ENCODE results near the gene CACNA2D3. TPM values are rescaled to one million over a fixed set of nuclear protein-coding genes. Genes with fewer than 3 reads are reported as not detected.

CACNA2D3 gene
- polyA plus RNA-seq, 2 of the 4 experiments (the other 2 are of a cell fraction) = 0.04 to 0.05 TPM

DNA sequence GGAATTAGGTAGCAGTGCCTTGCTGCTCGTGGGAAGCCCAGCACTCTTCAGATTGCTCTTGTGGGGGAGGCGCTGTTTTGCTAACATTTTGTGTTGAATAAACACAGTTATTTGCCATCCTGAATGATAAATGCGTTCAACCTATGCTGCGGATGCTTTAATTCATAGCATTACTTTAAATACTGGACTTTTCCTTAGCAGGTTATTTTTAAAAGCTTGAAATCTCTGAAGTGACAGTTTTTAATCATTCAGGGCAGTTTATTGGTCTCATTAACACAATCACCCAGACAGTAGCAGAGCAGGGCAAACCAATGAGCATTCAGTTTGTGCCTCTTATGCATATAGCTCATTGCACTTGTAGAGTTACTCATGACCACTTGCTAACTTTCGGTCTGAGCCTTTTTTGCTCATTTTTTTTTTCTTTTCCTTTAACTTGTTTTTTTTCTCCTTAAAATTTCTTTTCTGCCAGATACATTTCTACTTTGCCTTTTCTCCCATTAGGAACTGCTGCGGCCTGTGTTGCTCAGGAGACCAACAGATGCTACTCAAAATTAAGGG lies 5.2 kb downstream of the CACNA2D3 start (continued):
- TF ChIP-seq ZSCAN20 (CRISPR knock-in tag; IDR thresholded peaks at IDR 0.05) = no peak

DNA sequence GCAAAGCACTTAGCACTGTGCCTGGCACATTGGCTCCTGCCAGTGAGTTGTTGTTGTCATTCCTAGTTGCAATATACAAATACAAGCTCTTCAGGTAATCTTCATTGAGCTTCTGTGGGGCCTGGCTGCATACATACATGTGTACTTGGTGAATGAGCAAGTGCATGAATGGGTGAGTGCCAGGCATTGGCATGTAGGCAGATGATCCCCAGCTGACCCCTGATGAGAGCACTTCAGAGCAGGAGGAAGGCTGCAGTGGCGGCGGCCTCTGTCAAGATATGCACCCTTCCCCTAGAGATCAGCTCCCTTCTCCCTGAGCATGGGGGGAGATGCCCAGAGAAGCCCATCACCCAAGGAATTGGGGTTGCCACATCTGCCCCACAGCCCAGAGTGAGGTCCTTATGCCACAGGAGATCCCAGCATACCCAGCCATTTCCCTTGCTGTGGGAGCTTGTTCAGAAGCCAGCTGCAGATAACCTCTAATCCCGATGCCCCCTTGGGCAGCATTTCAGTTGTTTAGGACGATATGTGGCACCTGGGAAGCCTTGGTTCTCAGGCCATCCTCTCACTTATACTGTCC lies 8.8 kb downstream of the CACNA2D3 start:
- FAIRE-seq (no peak), ATAC-seq (no peak), DNase-seq (ENCODE audit: low read depth in 1 of 2, low spot score in 1 of 2) (no peak)
- Histone ChIP-seq H3K4me3 (no peak overlapping the region), H3K4me2 (no peak overlapping the region), H3K27ac (no peak overlapping the region), H3K4me1 (no peaks in the 10 kb centered on the region), H3K9me3 (no peaks in the 10 kb centered on the region)
- WGBS (ENCODE audit: missing lambda C conversion rate) = 0% methylated on average over 2 of the region's 4 CpGs
- POLR2A ChIA-PET = no interaction called here
- CTCF ChIA-PET = no interaction called here
- TF ChIP-seq MAZ (IDR thresholded peaks at IDR 0.05; ENCODE audit: borderline replicate concordance, low read depth, low read length) = no peak
- TF ChIP-seq HOXA7 (CRISPR knock-in tag; IDR thresholded peaks at IDR 0.05) = no peak
- TF ChIP-seq ZNF302 (CRISPR knock-in tag; IDR thresholded peaks at IDR 0.05) = no peak
- TF ChIP-seq EP300 (IDR thresholded peaks at IDR 0.05) = no peak
- no peak for TF ChIP-seq TP53 (CRISPR knock-in tag; IDR thresholded peaks at IDR 0.05)
- no peak for TF ChIP-seq ZSCAN20 (CRISPR knock-in tag; IDR thresholded peaks at IDR 0.05)
- no peak for TF ChIP-seq FOXS1 (CRISPR knock-in tag; IDR thresholded peaks at IDR 0.05)
- TF ChIP-seq PHF8 (IDR thresholded peaks at IDR 0.05; ENCODE audit: borderline replicate concordance, low read depth) = no peak
- TF ChIP-seq HOXB13 (CRISPR knock-in tag; IDR thresholded peaks at IDR 0.05; ENCODE audit: low read depth) = no peak
- TF ChIP-seq, protein P1, sequence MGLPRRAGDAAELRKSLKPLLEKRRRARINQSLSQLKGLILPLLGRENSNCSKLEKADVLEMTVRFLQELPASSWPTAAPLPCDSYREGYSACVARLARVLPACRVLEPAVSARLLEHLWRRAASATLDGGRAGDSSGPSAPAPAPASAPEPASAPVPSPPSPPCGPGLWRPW (IDR thresholded peaks at IDR 0.05) = no peak
- TF ChIP-seq, protein P2, sequence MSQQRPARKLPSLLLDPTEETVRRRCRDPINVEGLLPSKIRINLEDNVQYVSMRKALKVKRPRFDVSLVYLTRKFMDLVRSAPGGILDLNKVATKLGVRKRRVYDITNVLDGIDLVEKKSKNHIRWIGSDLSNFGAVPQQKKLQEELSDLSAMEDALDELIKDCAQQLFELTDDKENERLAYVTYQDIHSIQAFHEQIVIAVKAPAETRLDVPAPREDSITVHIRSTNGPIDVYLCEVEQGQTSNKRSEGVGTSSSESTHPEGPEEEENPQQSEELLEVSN (IDR thresholded peaks at IDR 0.05; ENCODE audit: borderline replicate concordance, low read depth) = no peak
- no peak for TF ChIP-seq JUNB (IDR thresholded peaks at IDR 0.05)
- no peak for TF ChIP-seq EHF (CRISPR knock-in tag; IDR thresholded peaks at IDR 0.05)
- TF ChIP-seq TFCP2L1 (CRISPR knock-in tag; IDR thresholded peaks at IDR 0.05) = no peak
- TF ChIP-seq CHD4 (IDR thresholded peaks at IDR 0.05; ENCODE audit: borderline replicate concordance) = no peak
- no peak for TF ChIP-seq JUN (IDR thresholded peaks at IDR 0.05)
- no peak for TF ChIP-seq SREBF2 (IDR thresholded peaks at IDR 0.05)
- no peak for TF ChIP-seq SMC3 (IDR thresholded peaks at IDR 0.05)

DNA sequence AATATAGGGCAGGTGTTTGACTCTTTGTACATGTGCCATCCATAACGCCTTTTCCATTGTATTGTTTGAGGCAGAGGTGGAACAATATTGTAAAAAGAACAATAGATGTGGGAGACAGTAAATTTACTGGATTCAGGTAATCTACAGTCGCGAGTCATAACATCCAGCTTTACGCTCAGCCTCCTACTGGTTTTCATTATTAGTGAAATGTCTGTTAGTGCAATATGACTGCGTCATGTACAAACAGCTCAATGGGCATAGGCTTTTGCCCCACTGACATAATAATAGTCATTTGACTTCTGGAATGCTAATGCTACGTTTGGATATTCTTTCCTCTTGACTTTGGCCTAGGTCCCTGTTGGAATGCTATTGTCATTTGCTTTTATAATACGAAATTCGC lies 9.5 kb downstream of the CACNA2D3 start:
- Histone ChIP-seq H3K9me3 (no peaks in the 10 kb centered on the region), H3K27ac (no peak overlapping the region), H3K4me3 (no peak overlapping the region), H3K4me1 (no peaks in the 10 kb centered on the region), H3K4me2 (no peak overlapping the region)
- ChIA-PET POLR2A (no interaction called here), CTCF (no interaction called here)
- ATAC-seq = no peak
- TF ChIP-seq SMC3 (IDR thresholded peaks at IDR 0.05) = no peak
- TF ChIP-seq, protein P3, sequence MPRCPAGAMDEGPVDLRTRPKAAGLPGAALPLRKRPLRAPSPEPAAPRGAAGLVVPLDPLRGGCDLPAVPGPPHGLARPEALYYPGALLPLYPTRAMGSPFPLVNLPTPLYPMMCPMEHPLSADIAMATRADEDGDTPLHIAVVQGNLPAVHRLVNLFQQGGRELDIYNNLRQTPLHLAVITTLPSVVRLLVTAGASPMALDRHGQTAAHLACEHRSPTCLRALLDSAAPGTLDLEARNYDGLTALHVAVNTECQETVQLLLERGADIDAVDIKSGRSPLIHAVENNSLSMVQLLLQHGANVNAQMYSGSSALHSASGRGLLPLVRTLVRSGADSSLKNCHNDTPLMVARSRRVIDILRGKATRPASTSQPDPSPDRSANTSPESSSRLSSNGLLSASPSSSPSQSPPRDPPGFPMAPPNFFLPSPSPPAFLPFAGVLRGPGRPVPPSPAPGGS (IDR thresholded peaks at IDR 0.05) = no peak
- no peak for TF ChIP-seq POLR2AphosphoS2 (conservative IDR thresholded peaks at IDR 0.05; ENCODE audit: low read length)
- no peak for TF ChIP-seq RNF2 (IDR thresholded peaks at IDR 0.05; ENCODE audit: borderline replicate concordance, low read depth)
- TF ChIP-seq CHD4 (IDR thresholded peaks at IDR 0.05; ENCODE audit: borderline replicate concordance) = no peak
- no peak for TF ChIP-seq ZC3H11A (IDR thresholded peaks at IDR 0.05)
- TF ChIP-seq, protein P4, sequence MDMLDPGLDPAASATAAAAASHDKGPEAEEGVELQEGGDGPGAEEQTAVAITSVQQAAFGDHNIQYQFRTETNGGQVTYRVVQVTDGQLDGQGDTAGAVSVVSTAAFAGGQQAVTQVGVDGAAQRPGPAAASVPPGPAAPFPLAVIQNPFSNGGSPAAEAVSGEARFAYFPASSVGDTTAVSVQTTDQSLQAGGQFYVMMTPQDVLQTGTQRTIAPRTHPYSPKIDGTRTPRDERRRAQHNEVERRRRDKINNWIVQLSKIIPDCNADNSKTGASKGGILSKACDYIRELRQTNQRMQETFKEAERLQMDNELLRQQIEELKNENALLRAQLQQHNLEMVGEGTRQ (IDR thresholded peaks at IDR 0.05) = no peak
- no peak for TF ChIP-seq NFE2L2 (conservative IDR thresholded peaks at IDR 0.05; ENCODE audit: low read length)
- TF ChIP-seq, protein P2 (IDR thresholded peaks at IDR 0.05; ENCODE audit: borderline replicate concordance, low read depth) = no peak
- no peak for TF ChIP-seq ZNF302 (CRISPR knock-in tag; IDR thresholded peaks at IDR 0.05)
- no peak for FAIRE-seq
- DNase-seq (ENCODE audit: low read depth in 1 of 2, low spot score in 1 of 2) = no peak
- 61% methylated on average over 8 of the region's 8 CpGs for WGBS (ENCODE audit: missing lambda C conversion rate)

Measured in A549 (cell line).